B cell (primary cell): Measurements from ENCODE around the gene TM9SF4. TPM values are rescaled to one million over a fixed set of nuclear protein-coding genes. Genes with fewer than 3 reads are reported as not detected.
A peak's percentile ranks its signal among the peaks of the same experiment; 100 is the strongest.

ENCODE experiments used
- ATAC-seq: fragments of 200-7000 bp; cut with Tn5 transposase; one replicate; pipeline ENCODE4 v1.10.0; 2021; ENCODE audit warnings: low read depth, mild to moderate bottlenecking, moderate number of reproducible peaks, moderate library complexity
- CTCF ChIA-PET: fragments of 350-600 bp; sonication (Branson Sonifier 250); formaldehyde crosslinking; loops from one replicate; lab custom pipeline; 2021; ENCODE audit warnings: antibody characterized with exemption, inconsistent platforms; lab: Charles Lee
- POLR2A ChIA-PET: fragments of 350-600 bp; sonication (Branson Sonifier 250); formaldehyde crosslinking; loops from one replicate; lab custom pipeline; 2021; ENCODE audit warnings: antibody characterized with exemption; lab: Charles Lee
- DNase-seq: peaks from one replicate; pipeline ENCODE4 v3.0.0; 2013
- H2AFZ ChIP-seq: 2 replicates; pipeline ENCODE4 v1.6.1; 2012; ENCODE audit warnings: mild to moderate bottlenecking, low read depth, low read length; ENCODE audit not compliant: insufficient read depth, poor library complexity, severe bottlenecking
- H3K27ac ChIP-seq, 2 donors: 1 replicate in 1 of 2; 2 replicates in 1 of 2; pipeline ENCODE4 v1.5.1; 2012 to 2013; ENCODE audit warnings: low read length in 2 of 2, mild to moderate bottlenecking in 2 of 2, moderate library complexity in 1 of 2
- H3K27me3 ChIP-seq, 4 experiments: fragments of 200-600 bp in 1 of 4; sonication (generic) in 1 of 4; replicated peaks in 1 of 4; 1 replicate in 2 of 4; 2 replicates in 2 of 4; pipeline versions ENCODE4 v1.6.1 to v1.7.0; 2013 to 2016; ENCODE audit warnings: low read length in 3 of 4, mild to moderate bottlenecking in 2 of 4, mixed read lengths in 1 of 4, moderate library complexity in 1 of 4; ENCODE audit not compliant: insufficient read depth in 4 of 4, control insufficient read depth in 3 of 4; ENCODE audit errors: control extremely low read depth in 1 of 4
- H3K36me3 ChIP-seq, 2 experiments: replicated peaks in 1 of 2; 1 replicate in 1 of 2; 2 replicates in 1 of 2; pipeline versions ENCODE4 v1.6.1 to v1.7.1; 2013; ENCODE audit warnings: low read length in 1 of 2; ENCODE audit not compliant: insufficient read depth in 2 of 2, control insufficient read depth in 1 of 2; ENCODE audit errors: control extremely low read depth in 1 of 2, extremely low read depth in 1 of 2
- H3K4me1 ChIP-seq, 2 donors: fragments of 200-600 bp in 1 of 2; sonication (generic) in 1 of 2; 1 replicate in 1 of 2; 2 replicates in 1 of 2; pipeline versions ENCODE4 v1.5.1 to v1.6.1; 2013 to 2017; ENCODE audit warnings: low read length in 2 of 2; ENCODE audit not compliant: control insufficient read depth in 2 of 2, insufficient read depth in 2 of 2
- H3K4me2 ChIP-seq: replicated peaks from 2 replicates; pipeline ENCODE3; 2012; ENCODE audit warnings: mild to moderate bottlenecking, low read depth, low read length; ENCODE audit not compliant: poor library complexity, severe bottlenecking
- H3K4me3 ChIP-seq, 5 experiments: fragments of 200-600 bp in 1 of 5; sonication (generic) in 1 of 5; 1 replicate in 3 of 5; 2 replicates in 2 of 5; pipeline versions ENCODE4 v1.5.1 to v1.7.0; 2011 to 2016; ENCODE audit warnings: low read length in 4 of 5, mild to moderate bottlenecking in 4 of 5, low read depth in 2 of 5, control low read depth in 1 of 5, moderate library complexity in 1 of 5; ENCODE audit not compliant: insufficient read depth in 1 of 5; ENCODE audit errors: control extremely low read depth in 1 of 5, extremely low read depth in 1 of 5
- H3K79me2 ChIP-seq: fragments of 200-600 bp; sonication (generic); one replicate; pipeline ENCODE4 v1.6.0; 2016; ENCODE audit warnings: low read length; ENCODE audit not compliant: control insufficient read depth, insufficient read depth
- H3K9ac ChIP-seq: fragments of 200-600 bp; sonication (generic); 2 replicates; pipeline ENCODE4 v1.6.1; 2017; ENCODE audit warnings: mild to moderate bottlenecking, low read length, moderate library complexity
- H3K9me3 ChIP-seq, 3 donors: one replicate each; pipeline versions ENCODE4 v1.6.1 to v1.7.1; 2013; ENCODE audit warnings: low read length in 2 of 3; ENCODE audit not compliant: control insufficient read depth in 2 of 3, insufficient read depth in 1 of 3; ENCODE audit errors: control extremely low read depth in 1 of 3
- H4K20me1 ChIP-seq: 2 replicates; pipeline ENCODE4 v1.6.0; 2012; ENCODE audit warnings: mild to moderate bottlenecking, low read length; ENCODE audit not compliant: insufficient read depth, control insufficient read depth, poor library complexity, severe bottlenecking
- H3K27ac Mint-ChIP-seq: one replicate; pipeline ENCODE4 v1.8.0; 2021; ENCODE audit warnings: mixed read lengths
- H3K27me3 Mint-ChIP-seq: one replicate; pipeline ENCODE4 v1.8.0; 2021; ENCODE audit warnings: mixed read lengths
- H3K4me1 Mint-ChIP-seq: one replicate; pipeline ENCODE4 v1.8.0; 2021; ENCODE audit warnings: mixed read lengths
- H3K4me3 Mint-ChIP-seq: one replicate; pipeline ENCODE4 v1.8.0; 2021; ENCODE audit warnings: mixed read lengths
- H3K9me3 Mint-ChIP-seq: one replicate; pipeline ENCODE4 v1.8.0; 2022; ENCODE audit warnings: mixed read lengths; ENCODE audit not compliant: insufficient read depth
- EZH2 ChIP-seq: IDR thresholded peaks from 2 replicates; pipeline ENCODE4 v1.6.1; 2012; ENCODE audit warnings: borderline replicate concordance, low read depth, mild to moderate bottlenecking, moderate library complexity, low read length; ENCODE audit not compliant: insufficient read depth, poor library complexity, severe bottlenecking
- WGBS: methylation state at CpG from one replicate; pipeline ENCODE4 v1.1.5; 2013; ENCODE audit warnings: missing lambda C conversion rate; ENCODE audit not compliant: insufficient coverage; 5-methylcytosine and 5-hydroxymethylcytosine counted together
- intact Hi-C: fragments of 100-400 bp; cut with micrococcal nuclease; formaldehyde crosslinking; loops from one replicate; pipeline ENCODE4 v1.10.0; 2022
- polyA plus RNA-seq: library from polyadenylated mRNA; depleted of rRNA; stranded (reverse); fragments of >200 nt; gene quantifications from 2 replicates; pipeline ENCODE4 v1.2.3, GENCODE V29; 2012
- total RNA-seq, 2 donors: library from RNA; stranded (reverse); fragments of 120-200 nt in 1 of 2; gene quantifications; 1 replicate in 1 of 2; 2 replicates in 1 of 2; pipeline versions ENCODE4 v1.2.3 to v1.2.4, GENCODE V29; 2013 to 2022
- TF ChIP-seq, protein P1 (sequence below): fragments of 200-600 bp; IDR thresholded peaks from one replicate; pipeline ENCODE4 v1.8.0; 2022; ENCODE audit warnings: antibody characterized with exemption, mild to moderate bottlenecking

TM9SF4 gene
- total and polyA plus RNA-seq, 2 donors (not counting 1 experiment from before 2014, with no cell fraction given), result 23.5 to 53.8 TPM

DNA sequence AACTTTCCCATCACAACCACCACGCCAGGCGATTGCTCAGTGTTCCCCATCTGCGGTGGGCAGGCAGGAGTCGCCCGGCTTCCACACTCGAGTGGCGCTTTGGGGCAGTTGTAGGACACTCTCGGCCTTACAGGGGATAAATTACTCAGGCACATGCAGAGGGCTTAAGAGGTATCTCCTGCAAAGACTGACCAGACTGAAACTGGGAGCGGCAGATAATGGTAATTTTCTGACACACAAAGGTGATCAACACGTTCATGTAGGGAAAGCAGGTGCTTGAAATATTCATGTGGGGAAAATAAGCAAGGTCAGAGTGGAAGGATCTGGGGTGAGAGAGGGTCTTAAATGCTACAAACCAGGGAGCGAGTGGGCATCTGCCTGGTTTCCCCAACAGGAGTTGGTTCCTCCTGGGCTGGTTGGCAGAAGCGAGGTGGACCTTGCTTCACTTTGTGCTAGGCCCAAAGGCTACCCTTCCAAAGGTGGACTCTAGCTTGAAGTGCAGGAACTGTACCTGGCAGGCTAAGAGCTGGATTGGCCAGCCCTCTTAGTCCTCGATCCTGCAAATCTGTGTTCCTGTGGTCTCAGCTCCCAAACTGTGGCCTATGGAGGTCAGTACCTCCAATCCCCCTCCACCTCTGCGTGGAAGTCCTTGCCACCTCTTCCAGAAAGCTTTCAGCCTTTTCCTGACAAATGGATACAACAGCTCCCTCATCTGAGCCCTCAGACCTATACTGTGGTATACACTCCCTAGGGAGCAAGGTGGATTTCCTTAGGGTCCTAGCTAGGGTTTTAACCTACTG is 81.3 kb downstream of the TM9SF4 start:
- H3K9ac ChIP-seq, result peak overlapping the region; percentile 68
- peaks cover 17% of the 10 kb centered on the region for H4K20me1 ChIP-seq
- no peak for TF ChIP-seq EZH2
- TF ChIP-seq, protein P1, sequence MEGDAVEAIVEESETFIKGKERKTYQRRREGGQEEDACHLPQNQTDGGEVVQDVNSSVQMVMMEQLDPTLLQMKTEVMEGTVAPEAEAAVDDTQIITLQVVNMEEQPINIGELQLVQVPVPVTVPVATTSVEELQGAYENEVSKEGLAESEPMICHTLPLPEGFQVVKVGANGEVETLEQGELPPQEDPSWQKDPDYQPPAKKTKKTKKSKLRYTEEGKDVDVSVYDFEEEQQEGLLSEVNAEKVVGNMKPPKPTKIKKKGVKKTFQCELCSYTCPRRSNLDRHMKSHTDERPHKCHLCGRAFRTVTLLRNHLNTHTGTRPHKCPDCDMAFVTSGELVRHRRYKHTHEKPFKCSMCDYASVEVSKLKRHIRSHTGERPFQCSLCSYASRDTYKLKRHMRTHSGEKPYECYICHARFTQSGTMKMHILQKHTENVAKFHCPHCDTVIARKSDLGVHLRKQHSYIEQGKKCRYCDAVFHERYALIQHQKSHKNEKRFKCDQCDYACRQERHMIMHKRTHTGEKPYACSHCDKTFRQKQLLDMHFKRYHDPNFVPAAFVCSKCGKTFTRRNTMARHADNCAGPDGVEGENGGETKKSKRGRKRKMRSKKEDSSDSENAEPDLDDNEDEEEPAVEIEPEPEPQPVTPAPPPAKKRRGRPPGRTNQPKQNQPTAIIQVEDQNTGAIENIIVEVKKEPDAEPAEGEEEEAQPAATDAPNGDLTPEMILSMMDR, result no peak
- H3K36me3 ChIP-seq, result peaks cover 4 to 17% of the 10 kb centered on the region in 2 experiments
- H3K27me3 ChIP-seq, result peaks cover 0 to 14% (median 0%) of the 10 kb centered on the region in 4 experiments
- H3K79me2 ChIP-seq, result no peaks in the 10 kb centered on the region
- no peak for DNase-seq
- peak overlapping the region in 3 of 5 experiments; percentile 54 to 67 (median 59) for H3K4me3 ChIP-seq
- Mint-ChIP-seq H3K27ac (no peak overlapping the region), H3K4me3 (peak overlapping the region; percentile 83), H3K4me1 (peaks cover 16% of the 10 kb centered on the region), H3K27me3 (peaks cover 10% of the 10 kb centered on the region), H3K9me3 (no peaks in the 10 kb centered on the region)
- peaks cover 9 to 19% of the 10 kb centered on the region in 2 donors for H3K4me1 ChIP-seq
- intact Hi-C loops, result no loop called here
- no peak overlapping the region for H3K27ac ChIP-seq
- H3K4me2 ChIP-seq, result peak overlapping the region; percentile 89
- POLR2A ChIA-PET, result interaction anchor here (0.5 kb wide), 1 partner anchor 92 kb away, joined by 4 read pairs; no protein-coding TSS in a partner anchor
- ATAC-seq, result no peak
- 43% methylated on average over 13 of the region's 14 CpGs for WGBS
- peak overlapping the region; percentile 75 for H2AFZ ChIP-seq
- CTCF ChIA-PET, result interaction anchor here (0.6 kb wide), 1 partner anchor 521 kb away, joined by 6 read pairs; no protein-coding TSS in a partner anchor
- H3K9me3 ChIP-seq, result peaks cover 0 to 4% (median 0%) of the 10 kb centered on the region in 3 donors

DNA sequence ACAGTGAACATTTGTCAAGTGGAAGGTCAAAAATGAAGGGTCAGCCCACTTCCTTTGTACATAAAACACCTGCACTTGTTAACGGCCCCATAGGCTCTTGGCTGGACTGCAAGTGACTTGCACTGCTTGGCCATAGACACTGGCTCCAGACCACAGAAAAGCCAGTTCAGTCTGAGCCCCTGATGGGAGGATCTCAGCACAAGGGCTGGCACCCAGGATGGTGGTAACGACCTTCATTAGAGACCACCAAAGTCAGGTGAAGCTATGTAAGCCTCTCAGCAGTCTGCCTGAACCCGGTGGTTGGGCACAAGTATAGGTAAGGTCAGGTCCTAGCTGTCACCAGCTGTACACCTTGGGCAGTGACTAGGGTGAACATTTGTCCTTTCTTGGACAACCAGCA is 81.9 kb downstream of the TM9SF4 start:
- WGBS, result 94% methylated on average over 3 of the region's 3 CpGs
- Histone ChIP-seq H3K4me1 (peaks cover 9 to 19% of the 10 kb centered on the region in 2 donors), H3K27ac (no peak overlapping the region), H3K9ac (no peak overlapping the region), H3K4me3 (no peak overlapping the region), H2AFZ (no peak overlapping the region), H3K79me2 (no peaks in the 10 kb centered on the region), H3K27me3 (peaks cover 0 to 14% (median 0%) of the 10 kb centered on the region in 4 experiments), H3K4me2 (no peak overlapping the region), H3K36me3 (peaks cover 5 to 24% of the 10 kb centered on the region in 2 experiments), H4K20me1 (peaks cover 23% of the 10 kb centered on the region), H3K9me3 (peaks cover 0 to 4% (median 0%) of the 10 kb centered on the region in 3 donors)
- ATAC-seq (no peak), DNase-seq (no peak)
- intact Hi-C loops, result no loop called here
- peaks cover 16% of the 10 kb centered on the region for H3K4me1 Mint-ChIP-seq
- H3K9me3 Mint-ChIP-seq, result no peaks in the 10 kb centered on the region
- no peak for TF ChIP-seq EZH2
- TF ChIP-seq, protein P1, result no peak
- H3K27ac Mint-ChIP-seq, result no peak overlapping the region
- peaks cover 10% of the 10 kb centered on the region for H3K27me3 Mint-ChIP-seq
- ChIA-PET POLR2A (interaction anchor here (0.5 kb wide), 1 partner anchor 92 kb away, joined by 4 read pairs; no protein-coding TSS in a partner anchor), CTCF (interaction anchor here (0.6 kb wide), 1 partner anchor 521 kb away, joined by 6 read pairs; no protein-coding TSS in a partner anchor)
- no peak overlapping the region for H3K4me3 Mint-ChIP-seq
